ENCODE data around the gene SH3TC1.

- TF ChIP-seq CTCF (IDR thresholded peaks at IDR 0.05) (no peak), POLR2AphosphoS5 (IDR thresholded peaks at IDR 0.05) (no peak)
Measured at GRCh38 chr4:8197521-8197920, 1.6 kb upstream of the SH3TC1 start.

Data from esophagus muscularis mucosa (tissue), 3 donors.